Cardiac fibroblast (primary cell): ENCODE results near the gene ARHGAP6.

Experiments
- DNase-seq, 2 donors: peaks; one replicate each; pipeline versions ENCODE4 v3.0.0 to v3.0.0-alpha.2; 2010; ENCODE audit warnings: low read depth in 2 of 2
- H3K4me3 ChIP-seq, 2 donors: replicated peaks in 1 of 2; 1 replicate in 1 of 2; 2 replicates in 1 of 2; pipeline ENCODE4 v1.5.1; 2011; ENCODE audit warnings: low read depth in 2 of 2, low read length in 2 of 2, mild to moderate bottlenecking in 2 of 2, moderate library complexity in 1 of 2
- CTCF ChIP-seq: IDR thresholded peaks from one replicate; pipeline ENCODE4 v1.5.1; 2011; ENCODE audit warnings: low read depth, mild to moderate bottlenecking, low read length, inconsistent platforms

ARHGAP6 gene

GRCh38 chrX:11185861-11186260 lies 479.9 kb downstream of the ARHGAP6 start:
- no peak overlapping the region for H3K4me3 ChIP-seq
- no peak for TF ChIP-seq CTCF
- DNase-seq: no peak

- H3K4me3 ChIP-seq: no peak overlapping the region
- DNase-seq: peak in 1 of 2 donors; percentile 33
- no peak for TF ChIP-seq CTCF
Measured at GRCh38 chrX:11180571-11180970, 485.1 kb downstream of the ARHGAP6 start.

GRCh38 chrX:11172415-11172814 lies 493.3 kb downstream of the ARHGAP6 start:
- H3K4me3 ChIP-seq: no peak overlapping the region
- DNase-seq: no peak
- TF ChIP-seq CTCF: no peak

DNA sequence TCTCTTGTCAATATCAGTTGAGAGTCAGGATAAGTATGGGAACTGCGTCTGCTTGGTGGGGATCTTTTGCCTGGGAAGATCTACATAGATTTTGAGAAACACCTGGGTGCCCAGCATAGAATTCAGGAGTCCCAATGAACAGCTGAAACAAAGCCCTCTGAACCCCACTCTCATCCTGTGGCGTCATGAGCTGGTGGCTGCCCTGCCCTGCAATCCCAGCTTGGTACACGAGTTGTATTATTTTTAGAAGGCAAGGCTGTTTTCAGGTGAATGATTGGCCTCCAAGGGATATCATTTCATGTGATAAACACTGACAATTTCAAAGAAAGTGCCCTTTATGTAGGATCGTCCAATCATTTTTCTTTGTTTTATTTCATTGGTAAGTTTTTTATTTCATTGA lies 493.8 kb downstream of the ARHGAP6 start:
- DNase-seq: no peak
- H3K4me3 ChIP-seq: no peak overlapping the region
- no peak for TF ChIP-seq CTCF

DNA sequence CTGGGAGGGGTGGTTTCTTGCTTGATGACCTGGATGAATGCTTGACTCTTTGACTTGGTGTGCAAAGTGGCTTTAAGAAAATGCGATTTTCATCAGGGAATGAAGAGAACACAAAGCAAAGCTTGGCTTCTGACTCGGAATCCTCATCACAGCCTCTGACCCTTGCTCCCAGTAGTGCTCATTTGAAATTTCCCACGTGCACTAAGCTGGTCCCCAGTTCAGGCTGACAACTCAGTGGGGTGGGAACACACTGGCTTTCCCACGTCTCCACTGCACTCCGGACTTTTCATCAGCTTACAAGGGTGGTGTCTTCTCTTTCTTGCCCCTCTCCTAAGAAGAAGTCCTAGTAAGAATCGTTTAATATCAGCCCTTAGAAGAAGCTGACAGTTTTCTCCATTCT lies 501.3 kb downstream of the ARHGAP6 start:
- no peak for DNase-seq
- no peak for TF ChIP-seq CTCF
- no peak overlapping the region for H3K4me3 ChIP-seq

DNA sequence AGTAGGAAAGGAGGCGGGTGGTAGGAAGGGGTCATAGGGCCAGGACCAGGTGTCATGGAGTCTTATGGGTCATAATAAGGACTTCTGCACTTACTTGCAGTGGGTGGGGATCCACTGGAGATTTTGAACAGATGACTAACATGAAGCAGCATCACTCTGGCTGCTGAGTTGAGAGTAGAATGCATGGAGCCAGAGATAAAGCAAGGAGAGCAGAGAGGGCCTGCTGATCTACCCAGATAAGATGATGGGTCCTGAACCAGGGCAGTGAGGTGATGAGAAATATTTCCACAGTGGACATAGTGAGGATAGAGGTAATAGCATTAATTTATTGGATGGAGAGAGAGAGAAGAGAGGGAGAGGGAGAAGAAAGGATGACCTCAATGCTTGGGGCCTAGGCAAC lies 506.6 kb downstream of the ARHGAP6 start:
- TF ChIP-seq CTCF: no peak
- no peak overlapping the region for H3K4me3 ChIP-seq
- no peak for DNase-seq

GRCh38 chrX:11151799-11152559 lies 513.7 kb downstream of the ARHGAP6 start:
- no peak for TF ChIP-seq CTCF
- no peak overlapping the region for H3K4me3 ChIP-seq
- no peak for DNase-seq
